ENCODE results near the gene P2RY11.

Gene P2RY11

GRCh38 chr19:10159610-10160009, 48.1 kb downstream of the P2RY11 start:
- in situ Hi-C loops (cut with HindIII; ENCODE audit: low pct_ligation_motif_present, low sequenced_read_pairs), result no loop called here
- no peaks in the 10 kb centered on the region for H3K27me3 ChIP-seq (replicated peaks)
- DNase-seq, result no peak
- no peak overlapping the region for H3K27ac ChIP-seq
- H3K4me3 ChIP-seq (ENCODE audit: low read depth, low read length), result no peak overlapping the region
- H3K36me3 ChIP-seq (replicated peaks), result peaks cover 76% of the 10 kb centered on the region
- no peak for TF ChIP-seq CTCF (IDR thresholded peaks at IDR 0.05; ENCODE audit: low read depth, low read length, missing control alignments)

DNA sequence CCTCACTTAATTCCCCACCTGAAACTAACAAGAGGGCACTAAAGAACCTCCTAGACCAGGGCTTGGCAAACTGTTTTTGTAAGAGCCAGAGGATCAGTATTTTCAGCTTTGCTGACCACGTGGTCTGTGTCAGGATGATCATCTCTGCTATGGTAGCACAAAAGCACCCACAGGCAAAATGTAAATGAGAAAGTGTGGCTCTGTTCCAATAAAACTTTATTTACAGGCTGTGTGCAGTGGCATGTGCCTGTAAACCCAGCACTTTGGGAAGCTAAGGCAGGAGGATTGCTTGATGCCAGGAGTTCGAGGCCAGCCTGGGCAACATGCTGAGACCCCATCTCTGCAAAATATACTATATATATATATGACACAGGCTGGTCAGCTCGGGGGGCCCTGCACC, 52.0 kb downstream of the P2RY11 start:
- TF ChIP-seq CTCF (IDR thresholded peaks at IDR 0.05; ENCODE audit: low read depth, low read length, missing control alignments), result no peak
- no peaks in the 10 kb centered on the region for H3K27me3 ChIP-seq (replicated peaks)
- no peak for DNase-seq
- H3K36me3 ChIP-seq (replicated peaks), result peaks cover 69% of the 10 kb centered on the region
- no peak overlapping the region for H3K4me3 ChIP-seq (ENCODE audit: low read depth, low read length)
- H3K27ac ChIP-seq, result no peak overlapping the region
- in situ Hi-C loops (cut with HindIII; ENCODE audit: low pct_ligation_motif_present, low sequenced_read_pairs), result no loop called here

Data from brain microvascular endothelial cell (primary cell).